Hepatocyte (in vitro differentiated cells): ENCODE results near the gene DENND6B.

Experiments
- EZH2phosphoT487 ChIP-seq: fragments of 200-600 bp; sonication (generic); IDR thresholded peaks from one replicate; pipeline ENCODE4 v1.6.1; 2018; ENCODE audit warnings: antibody characterized with exemption, mild to moderate bottlenecking, low read depth, moderate library complexity; ENCODE audit not compliant: unreplicated experiment, severe bottlenecking
- TF ChIP-seq, protein P1 (sequence below): fragments of 200-600 bp; sonication (generic); IDR thresholded peaks from 2 replicates; pipeline ENCODE4 v1.5.1; 2016; ENCODE audit warnings: antibody characterized with exemption, mild to moderate bottlenecking; ENCODE audit not compliant: poor library complexity

- TF ChIP-seq, protein P1, sequence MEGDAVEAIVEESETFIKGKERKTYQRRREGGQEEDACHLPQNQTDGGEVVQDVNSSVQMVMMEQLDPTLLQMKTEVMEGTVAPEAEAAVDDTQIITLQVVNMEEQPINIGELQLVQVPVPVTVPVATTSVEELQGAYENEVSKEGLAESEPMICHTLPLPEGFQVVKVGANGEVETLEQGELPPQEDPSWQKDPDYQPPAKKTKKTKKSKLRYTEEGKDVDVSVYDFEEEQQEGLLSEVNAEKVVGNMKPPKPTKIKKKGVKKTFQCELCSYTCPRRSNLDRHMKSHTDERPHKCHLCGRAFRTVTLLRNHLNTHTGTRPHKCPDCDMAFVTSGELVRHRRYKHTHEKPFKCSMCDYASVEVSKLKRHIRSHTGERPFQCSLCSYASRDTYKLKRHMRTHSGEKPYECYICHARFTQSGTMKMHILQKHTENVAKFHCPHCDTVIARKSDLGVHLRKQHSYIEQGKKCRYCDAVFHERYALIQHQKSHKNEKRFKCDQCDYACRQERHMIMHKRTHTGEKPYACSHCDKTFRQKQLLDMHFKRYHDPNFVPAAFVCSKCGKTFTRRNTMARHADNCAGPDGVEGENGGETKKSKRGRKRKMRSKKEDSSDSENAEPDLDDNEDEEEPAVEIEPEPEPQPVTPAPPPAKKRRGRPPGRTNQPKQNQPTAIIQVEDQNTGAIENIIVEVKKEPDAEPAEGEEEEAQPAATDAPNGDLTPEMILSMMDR: no peak
- TF ChIP-seq EZH2phosphoT487: no peak
Observed at GRCh38 chr22:50346470-50346869, 19.7 kb upstream of the DENND6B start.
